ENCODE measurements around the gene FOSL1. TPM values are rescaled to one million over a fixed set of nuclear protein-coding genes. Genes with fewer than 3 reads are reported as not detected.

FOSL1 gene
- total and polyA plus RNA-seq, 2 experiments from 2014 or later, result 14.6 to 17.1 TPM

DNA sequence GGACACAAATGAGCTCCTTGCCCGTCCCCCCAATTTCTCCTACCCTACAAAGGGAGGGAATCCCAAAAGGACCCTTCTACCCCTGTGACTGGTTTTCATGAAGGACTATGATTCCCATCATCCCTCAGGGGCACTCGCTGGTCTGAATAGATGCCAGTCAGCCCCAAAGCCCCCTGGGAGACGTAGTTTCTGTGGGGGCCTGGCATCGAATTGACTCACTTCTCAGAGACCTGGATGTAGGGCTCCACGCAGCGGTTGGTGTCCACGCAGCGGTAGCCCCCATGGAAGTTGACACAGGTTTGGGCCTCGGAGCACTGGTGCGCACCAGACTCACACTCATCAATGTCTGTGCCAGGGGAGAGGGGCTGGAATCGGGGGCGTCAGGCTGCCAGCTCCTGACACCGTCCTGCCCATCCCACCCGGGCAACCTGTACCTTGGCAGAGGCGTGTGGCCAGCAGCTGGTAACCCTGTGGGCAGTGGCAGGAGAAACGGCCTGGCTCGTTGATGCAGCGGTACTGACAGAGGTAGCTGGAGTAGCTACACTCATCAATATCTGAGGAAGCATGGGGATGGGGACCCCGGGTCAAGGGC lies 32.0 kb downstream of the FOSL1 start:
- H3K27ac ChIP-seq (ENCODE audit: low read depth), result no peak overlapping the region
- peak overlapping the region; percentile 91 for H3K4me3 Mint-ChIP-seq
- H3K4me2 ChIP-seq, result peak overlapping the region; percentile 96
- H3K36me3 ChIP-seq (ENCODE audit: insufficient read depth), result no peaks in the 10 kb centered on the region; the same call in 1 of the 2 replicates
- peaks cover 21% of the 10 kb centered on the region for H3K36me3 Mint-ChIP-seq (ENCODE audit: low read depth)
- peaks cover 43% of the 10 kb centered on the region for H3K27me3 Mint-ChIP-seq (ENCODE audit: insufficient read depth, low read depth, poor library complexity)
- ATAC-seq (peak; percentile 73), DNase-seq (ENCODE audit: low spot score) (peak; percentile 88)
- H4K20me1 ChIP-seq (replicated peaks; ENCODE audit: insufficient read depth), result no peaks in the 10 kb centered on the region; the same call in 1 of the 2 replicates
- no peak for TF ChIP-seq EZH2 (IDR thresholded peaks at IDR 0.05; ENCODE audit: low read depth, unreplicated experiment)
- TF ChIP-seq POLR2AphosphoS5 (IDR thresholded peaks at IDR 0.05; ENCODE audit: low read depth), result peak; percentile 26; the same call in 1 of the 2 replicates
- TF ChIP-seq REST (IDR thresholded peaks at IDR 0.05; ENCODE audit: unreplicated experiment), result no peak
- no peak for TF ChIP-seq NANOG (IDR thresholded peaks at IDR 0.05; ENCODE audit: borderline replicate concordance)
- TF ChIP-seq, protein P1, sequence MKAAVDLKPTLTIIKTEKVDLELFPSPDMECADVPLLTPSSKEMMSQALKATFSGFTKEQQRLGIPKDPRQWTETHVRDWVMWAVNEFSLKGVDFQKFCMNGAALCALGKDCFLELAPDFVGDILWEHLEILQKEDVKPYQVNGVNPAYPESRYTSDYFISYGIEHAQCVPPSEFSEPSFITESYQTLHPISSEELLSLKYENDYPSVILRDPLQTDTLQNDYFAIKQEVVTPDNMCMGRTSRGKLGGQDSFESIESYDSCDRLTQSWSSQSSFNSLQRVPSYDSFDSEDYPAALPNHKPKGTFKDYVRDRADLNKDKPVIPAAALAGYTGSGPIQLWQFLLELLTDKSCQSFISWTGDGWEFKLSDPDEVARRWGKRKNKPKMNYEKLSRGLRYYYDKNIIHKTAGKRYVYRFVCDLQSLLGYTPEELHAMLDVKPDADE (IDR thresholded peaks at IDR 0.05), result peak; percentile 92
- H3K9me3 Mint-ChIP-seq, result no peaks in the 10 kb centered on the region; the same call in 2 of the 3 replicates
- H3K79me2 ChIP-seq (replicated peaks; ENCODE audit: insufficient read depth), result no peaks in the 10 kb centered on the region
- H3F3A ChIP-seq (replicated peaks; ENCODE audit: low read depth), result peaks cover 9% of the 10 kb centered on the region; the same call in 1 of the 2 replicates
- peak overlapping the region; percentile 92 for H3K4me3 ChIP-seq
- 0 out of 2 replicates have a peak overlapping the region, but pooled peaks have one; percentile 82 for H3K27ac Mint-ChIP-seq
- peaks cover 29% of the 10 kb centered on the region for H3K27me3 ChIP-seq (ENCODE audit: insufficient read depth)
- peak overlapping the region; percentile 83; the same call in 1 of the 2 replicates for H2AFZ ChIP-seq
- H3K9me2 ChIP-seq (ENCODE audit: insufficient read depth), result no peaks in the 10 kb centered on the region
- no peaks in the 10 kb centered on the region for H3K4me1 ChIP-seq (ENCODE audit: insufficient read depth)
- H3K4me1 Mint-ChIP-seq, result peaks cover 8% of the 10 kb centered on the region

GRCh38 chr11:65867284-65868071 lies 32.7 kb downstream of the FOSL1 start:
- Histone ChIP-seq H3K79me2 (replicated peaks; ENCODE audit: insufficient read depth) (no peaks in the 10 kb centered on the region), H3K4me1 (ENCODE audit: insufficient read depth) (no peaks in the 10 kb centered on the region), H3K4me3 (peak overlapping the region; percentile 92), H4K20me1 (replicated peaks; ENCODE audit: insufficient read depth) (peaks cover 3% of the 10 kb centered on the region; the same call in 1 of the 2 replicates), H3K9me2 (ENCODE audit: insufficient read depth) (no peaks in the 10 kb centered on the region), H3K27ac (ENCODE audit: low read depth) (no peak overlapping the region), H3F3A (replicated peaks; ENCODE audit: low read depth) (peaks cover 9% of the 10 kb centered on the region; the same call in 1 of the 2 replicates), H3K36me3 (ENCODE audit: insufficient read depth) (peaks cover under 1% of the 10 kb centered on the region; the same call in 1 of the 2 replicates), H2AFZ (peak overlapping the region; percentile 83; the same call in 1 of the 2 replicates), H3K27me3 (ENCODE audit: insufficient read depth) (peaks cover 25% of the 10 kb centered on the region), H3K4me2 (peak overlapping the region; percentile 96)
- H3K36me3 Mint-ChIP-seq (ENCODE audit: low read depth), result peaks cover 26% of the 10 kb centered on the region
- peak; percentile 72 for DNase-seq (ENCODE audit: low spot score)
- no peak for TF ChIP-seq ZNF331 (CRISPR knock-in tag; IDR thresholded peaks at IDR 0.05; ENCODE audit: low read depth)
- TF ChIP-seq NANOG (IDR thresholded peaks at IDR 0.05; ENCODE audit: borderline replicate concordance), result no peak
- no peak for TF ChIP-seq EZH2phosphoT487 (IDR thresholded peaks at IDR 0.05; ENCODE audit: unreplicated experiment)
- peak; percentile 63 for TF ChIP-seq POLR2AphosphoS5 (IDR thresholded peaks at IDR 0.05; ENCODE audit: low read depth)
- H3K27me3 Mint-ChIP-seq (ENCODE audit: insufficient read depth, low read depth, poor library complexity), result peaks cover 43% of the 10 kb centered on the region
- peak overlapping the region; percentile 91 for H3K4me3 Mint-ChIP-seq
- peak overlapping the region; percentile 82; the same call in 1 of the 2 replicates for H3K27ac Mint-ChIP-seq
- ATAC-seq, result peak; percentile 48
- peaks cover 8% of the 10 kb centered on the region for H3K4me1 Mint-ChIP-seq
- H3K9me3 Mint-ChIP-seq, result no peaks in the 10 kb centered on the region; the same call in 1 of the 3 replicates

Measured in GM23338 (cell line).